ENCODE measurements around the gene PEBP1.

DNA sequence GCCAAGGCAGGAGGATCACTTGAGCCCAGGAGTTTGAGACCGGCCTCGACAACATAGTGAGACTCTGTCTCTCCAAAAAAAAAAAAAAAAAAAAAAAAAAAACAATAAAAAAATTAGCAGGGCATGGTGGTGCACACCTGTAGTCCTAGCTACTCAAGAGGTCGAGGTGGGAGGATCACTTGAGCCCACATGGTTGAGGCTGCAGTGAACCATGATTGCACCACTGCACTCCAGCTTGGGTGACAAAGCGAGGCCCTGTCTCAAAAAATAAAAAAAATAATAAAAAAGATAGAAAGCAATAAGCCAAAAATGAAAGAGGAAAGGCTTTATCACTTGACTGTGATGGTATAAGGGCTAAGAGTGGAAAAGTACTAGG, 10.2 kb upstream of the PEBP1 start:
- TF ChIP-seq EZH2 (IDR thresholded peaks at IDR 0.05; ENCODE audit: insufficient read depth, poor library complexity, severe bottlenecking) (no peak), EZH2phosphoT487 (IDR thresholded peaks at IDR 0.05; ENCODE audit: insufficient read depth, low read depth) (no peak)
